ENCODE results near the gene SLC1A1.

The SLC1A1 gene

DNA sequence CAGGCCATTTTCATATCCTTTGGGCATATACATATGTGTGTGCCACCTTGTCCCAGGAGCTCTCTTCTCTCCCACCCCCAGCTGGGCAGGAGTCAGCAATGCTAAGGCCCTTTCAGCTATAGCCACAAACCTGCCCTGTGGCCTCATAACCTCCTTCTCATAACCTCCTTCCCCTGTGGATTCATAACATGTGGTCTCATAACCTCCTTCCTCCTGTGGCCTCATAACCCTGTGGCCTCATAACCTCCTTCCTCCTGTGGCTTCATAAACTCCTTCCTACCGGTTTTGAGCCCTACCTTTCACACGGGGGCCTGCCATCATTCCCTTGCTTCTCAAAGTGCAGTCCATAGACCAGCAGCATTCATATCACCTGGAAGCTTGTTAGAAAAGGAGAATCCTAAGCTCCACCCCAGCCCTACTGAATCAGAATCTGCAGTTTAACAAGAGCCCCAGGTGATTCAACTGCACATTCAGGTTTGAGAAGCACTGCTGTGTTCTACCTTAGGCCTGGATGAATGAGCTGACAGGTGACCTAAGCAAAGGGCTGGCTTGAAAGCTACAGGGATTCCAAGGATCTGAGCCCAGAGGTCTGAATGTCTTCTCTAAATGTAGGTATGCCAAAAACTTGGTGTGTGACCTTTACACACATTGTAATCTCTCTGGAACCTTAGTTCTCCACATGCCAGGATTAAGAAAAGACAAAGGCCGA, 129.9 kb downstream of the SLC1A1 start:
- Mint-ChIP-seq H3K4me3 (no peak overlapping the region), H3K36me3 (ENCODE audit: low read depth) (no peaks in the 10 kb centered on the region), H3K27me3 (no peaks in the 10 kb centered on the region), H3K4me1 (ENCODE audit: low read depth) (peaks cover 25% of the 10 kb centered on the region), H3K9me3 (no peaks in the 10 kb centered on the region), H3K27ac (no peak overlapping the region)
- no peak for DNase-seq

DNA sequence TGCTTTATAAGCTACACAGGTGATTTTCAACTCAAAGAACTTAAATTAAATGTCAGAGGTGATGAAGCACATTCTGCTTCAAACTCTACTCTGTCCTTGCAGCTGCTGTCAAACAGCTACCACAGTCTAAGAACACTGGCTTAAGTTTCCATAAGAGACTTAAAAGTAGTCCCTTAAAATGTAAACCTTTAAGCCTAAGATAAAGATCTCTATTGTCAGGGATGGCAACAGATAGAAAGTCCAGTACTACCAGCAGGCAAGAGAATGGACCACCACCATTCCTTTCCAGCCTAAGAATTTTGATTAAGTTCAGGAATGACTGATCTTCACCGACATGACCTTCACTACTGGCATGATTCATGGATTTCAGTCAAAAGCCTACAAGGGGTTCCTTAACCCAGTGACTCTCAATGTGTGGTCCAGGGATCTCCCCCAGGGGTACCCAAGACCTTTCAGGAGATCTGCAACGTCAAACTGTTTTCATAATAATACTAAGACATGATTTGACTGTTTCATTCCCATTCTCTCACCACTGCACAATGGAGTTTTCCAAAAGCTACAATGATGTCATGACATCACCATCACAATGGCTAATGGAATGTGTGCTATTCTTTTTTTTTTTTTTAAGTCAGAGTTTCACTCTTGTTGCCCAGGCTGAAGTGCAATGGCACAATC, 130.8 kb downstream of the SLC1A1 start:
- Mint-ChIP-seq H3K36me3 (ENCODE audit: low read depth) (no peaks in the 10 kb centered on the region), H3K27me3 (no peaks in the 10 kb centered on the region), H3K27ac (no peak overlapping the region), H3K9me3 (no peaks in the 10 kb centered on the region), H3K4me3 (no peak overlapping the region), H3K4me1 (ENCODE audit: low read depth) (peaks cover 20% of the 10 kb centered on the region)
- no peak for DNase-seq

DNA sequence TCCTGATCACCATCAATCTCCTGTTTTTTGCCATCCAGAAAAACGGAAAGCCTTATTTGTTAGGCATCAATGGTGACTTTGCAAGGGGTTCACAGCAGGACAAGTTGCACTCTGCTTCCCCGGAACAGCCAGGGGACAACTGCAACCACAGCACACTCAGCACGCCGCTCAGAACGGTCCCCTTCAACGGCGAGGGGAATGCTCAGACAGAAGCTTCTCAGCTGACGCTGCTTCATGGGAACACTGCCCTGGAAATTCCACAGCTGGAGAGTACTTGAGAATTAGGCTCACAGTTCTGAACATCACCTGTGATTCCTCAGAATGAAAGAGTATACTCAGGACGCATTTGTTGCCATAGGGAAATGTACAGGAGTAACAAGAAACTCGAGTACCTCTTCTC, 131.7 kb downstream of the SLC1A1 start:
- Mint-ChIP-seq H3K9me3 (no peaks in the 10 kb centered on the region), H3K4me3 (no peak overlapping the region), H3K36me3 (ENCODE audit: low read depth) (no peaks in the 10 kb centered on the region), H3K27me3 (no peaks in the 10 kb centered on the region), H3K27ac (no peak overlapping the region), H3K4me1 (ENCODE audit: low read depth) (peaks cover 20% of the 10 kb centered on the region)
- DNase-seq, result no peak

DNA sequence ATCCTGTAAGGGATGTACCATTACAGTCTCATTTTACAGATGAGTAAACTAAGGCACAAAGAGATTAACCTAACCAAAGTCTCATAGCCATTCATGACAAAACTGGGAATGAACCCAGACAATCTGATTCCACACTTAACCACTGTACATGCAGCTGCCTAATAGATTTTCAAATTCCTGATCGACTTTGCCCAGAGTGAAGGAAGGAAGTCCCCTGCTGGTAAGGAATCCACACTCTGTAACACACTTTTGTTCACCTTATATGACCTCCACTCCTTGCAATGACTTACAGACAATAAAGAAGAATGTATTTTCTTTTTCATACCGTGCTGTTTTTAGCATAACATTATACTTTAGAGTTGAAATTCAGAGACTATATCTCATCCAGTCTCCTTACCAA, 140.6 kb downstream of the SLC1A1 start:
- Mint-ChIP-seq H3K36me3 (ENCODE audit: low read depth) (no peaks in the 10 kb centered on the region), H3K9me3 (no peaks in the 10 kb centered on the region), H3K27ac (no peak overlapping the region), H3K4me1 (ENCODE audit: low read depth) (peaks cover 3% of the 10 kb centered on the region), H3K4me3 (no peak overlapping the region), H3K27me3 (no peaks in the 10 kb centered on the region)
- no peak for DNase-seq

Measured in activated T-cell treated with anti-CD3 and anti-CD28 coated beads, Interleukin-2, amount 50 U/mL, for 24 hours (primary cell).